Suppressor macrophage treated with lipopolysaccharide for 4 hours (primary cell): Measurements from ENCODE around the gene GALNT17.

Source experiments
- DNase-seq: peaks from one replicate; pipeline ENCODE4 v3.0.0-alpha.2; 2020

GALNT17 gene

DNA sequence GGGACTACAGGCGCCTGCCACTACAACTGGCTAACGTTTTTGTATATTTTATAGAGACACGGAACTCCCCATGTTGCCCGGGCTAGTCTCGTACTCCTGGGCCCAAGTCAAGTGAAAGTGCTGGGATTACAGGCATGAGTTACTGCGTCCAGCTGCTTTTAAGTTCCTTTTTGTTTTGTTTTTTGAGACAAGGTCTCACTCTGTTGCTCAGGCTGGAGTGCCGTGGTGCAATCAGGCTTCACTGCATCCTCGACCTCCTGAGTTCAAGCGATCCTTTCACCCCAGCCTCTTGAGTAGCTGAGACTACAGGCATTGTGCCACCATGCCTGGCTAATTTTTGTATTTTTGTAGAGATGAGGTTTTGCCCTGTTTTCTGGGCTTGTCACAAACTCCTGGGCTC is 155.0 kb downstream of the GALNT17 start:
- DNase-seq, result no peak

DNA sequence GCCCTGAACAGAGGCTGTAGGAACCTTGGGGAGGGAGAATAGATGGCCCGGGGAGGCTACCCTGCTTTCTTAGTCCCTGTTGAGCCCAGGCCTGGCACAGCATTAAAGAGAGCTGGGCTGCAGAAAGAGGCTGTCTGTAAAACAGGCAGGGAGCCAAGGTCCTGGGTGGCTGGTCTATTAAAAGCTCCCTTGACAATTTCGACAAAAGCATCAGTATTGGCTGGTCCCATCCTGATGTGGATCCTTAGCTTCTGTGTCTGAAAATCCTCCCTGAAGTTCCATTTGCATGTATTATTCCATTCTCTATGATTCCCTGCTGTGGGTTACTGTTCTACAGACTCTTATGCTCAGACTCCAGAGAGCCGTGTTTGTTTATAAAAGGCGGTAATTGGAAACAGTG is 158.5 kb downstream of the GALNT17 start:
- DNase-seq, result no peak

DNA sequence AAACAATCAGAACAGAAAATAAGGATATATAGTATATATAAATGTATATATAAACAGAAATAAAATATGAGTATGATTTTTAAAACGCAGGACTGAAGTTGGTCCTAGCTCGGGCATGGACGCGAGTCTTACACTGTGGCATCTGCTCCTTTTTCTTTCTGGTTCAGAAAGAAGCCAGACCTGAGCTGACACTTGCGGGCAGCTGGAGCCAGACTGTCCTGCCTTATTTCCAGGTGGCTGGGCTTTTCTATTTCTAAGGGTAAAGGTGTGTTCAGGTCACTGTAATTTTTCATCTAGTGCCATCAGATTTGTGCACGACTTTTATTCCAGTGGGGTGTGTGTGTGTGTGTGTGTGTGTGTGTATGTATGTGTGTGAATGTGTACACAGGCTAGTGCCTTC is 166.4 kb downstream of the GALNT17 start:
- DNase-seq, result no peak

DNA sequence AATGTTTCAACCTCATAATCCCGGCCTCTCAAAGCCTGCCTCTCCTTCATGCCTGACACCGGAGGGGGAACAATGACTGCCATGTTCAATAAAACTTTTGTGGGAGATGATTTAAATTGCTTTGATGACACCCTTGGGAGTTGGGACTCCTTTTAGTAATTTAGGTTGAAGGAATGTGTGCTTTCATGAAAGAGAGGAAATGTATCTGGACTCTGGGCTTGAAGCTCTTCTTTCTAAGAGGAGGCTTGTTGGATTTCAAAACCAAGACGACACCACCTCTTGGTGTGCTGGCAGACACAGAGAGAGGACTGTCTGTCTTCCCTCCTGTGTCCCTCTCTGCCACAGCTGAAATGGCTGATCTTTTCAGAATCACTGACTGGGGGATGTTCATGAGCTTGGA is 168.1 kb downstream of the GALNT17 start:
- DNase-seq, result no peak

DNA sequence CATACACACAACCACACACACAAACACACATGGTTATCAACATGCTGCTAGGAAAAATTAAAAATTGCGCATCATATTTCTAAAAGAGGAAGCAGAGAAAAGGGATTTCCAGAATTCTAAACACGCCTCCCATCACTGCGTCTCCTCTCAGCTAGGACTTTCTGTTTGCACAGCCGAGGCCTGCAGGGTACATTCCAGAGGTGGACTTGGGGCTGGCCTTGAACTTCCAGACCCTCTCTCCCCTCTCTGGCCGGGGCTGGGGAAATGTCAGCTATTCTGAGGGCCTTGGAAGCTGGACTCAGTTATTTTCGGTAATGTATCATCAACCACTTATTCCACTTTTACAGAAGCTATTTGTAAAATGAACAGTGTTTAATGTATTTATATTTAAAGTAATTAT is 168.7 kb downstream of the GALNT17 start:
- no peak for DNase-seq

DNA sequence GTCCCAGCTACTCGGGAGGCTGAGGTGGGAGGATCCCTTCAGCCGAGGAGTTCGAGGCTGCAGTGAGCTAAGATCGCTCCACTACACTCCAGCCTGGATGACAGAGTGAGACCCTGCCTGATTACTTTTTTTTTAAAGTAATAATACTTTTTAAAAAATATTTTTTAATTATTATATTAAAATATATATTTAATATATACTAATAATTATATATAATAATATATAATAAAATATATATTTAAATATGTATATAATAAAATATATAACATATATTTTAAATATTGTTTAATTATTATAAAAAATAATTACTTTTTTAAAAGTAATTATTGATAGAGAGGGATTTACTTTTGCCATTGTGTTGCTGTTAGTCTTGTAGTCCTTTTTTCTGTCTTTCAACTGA is 169.2 kb downstream of the GALNT17 start:
- DNase-seq, result no peak

DNA sequence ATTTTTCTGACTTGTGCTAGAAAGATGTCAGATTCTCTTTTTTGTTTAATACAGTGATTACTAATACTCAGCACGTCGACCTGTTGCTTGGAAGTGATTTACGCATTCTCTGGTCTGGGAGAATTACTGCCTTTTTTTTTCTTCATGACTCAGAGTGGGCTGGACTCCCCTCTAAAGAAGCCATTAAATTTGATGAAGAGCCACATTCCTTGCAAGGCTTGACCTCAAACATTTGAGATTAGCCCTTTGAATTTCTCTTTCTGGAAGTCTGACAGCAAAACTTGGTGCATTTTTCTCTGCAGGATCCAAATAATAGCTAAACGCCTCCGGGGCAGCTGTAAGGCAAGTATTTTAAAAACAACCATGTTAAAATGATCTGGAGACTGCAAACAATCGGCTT is 171.6 kb downstream of the GALNT17 start:
- DNase-seq, result no peak

DNA sequence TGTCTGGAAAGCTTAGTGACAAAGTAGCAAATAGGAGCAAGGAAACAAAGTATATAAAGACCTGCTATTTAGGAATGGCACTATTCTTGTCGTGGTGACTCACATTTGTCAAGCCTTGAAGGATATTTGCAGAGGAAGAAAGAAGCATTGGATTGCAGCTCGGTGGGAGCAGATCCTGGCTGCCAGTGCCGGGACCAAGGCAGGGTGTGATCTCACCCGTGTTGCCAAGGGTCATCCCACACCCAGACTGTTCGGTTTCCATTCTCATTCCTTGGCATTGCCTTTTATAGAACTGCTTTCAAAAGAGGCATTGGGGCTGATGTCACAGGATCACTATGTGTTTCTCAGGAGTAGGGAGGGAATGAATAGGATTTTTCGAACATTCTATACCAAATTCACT is 176.2 kb downstream of the GALNT17 start:
- no peak for DNase-seq

DNA sequence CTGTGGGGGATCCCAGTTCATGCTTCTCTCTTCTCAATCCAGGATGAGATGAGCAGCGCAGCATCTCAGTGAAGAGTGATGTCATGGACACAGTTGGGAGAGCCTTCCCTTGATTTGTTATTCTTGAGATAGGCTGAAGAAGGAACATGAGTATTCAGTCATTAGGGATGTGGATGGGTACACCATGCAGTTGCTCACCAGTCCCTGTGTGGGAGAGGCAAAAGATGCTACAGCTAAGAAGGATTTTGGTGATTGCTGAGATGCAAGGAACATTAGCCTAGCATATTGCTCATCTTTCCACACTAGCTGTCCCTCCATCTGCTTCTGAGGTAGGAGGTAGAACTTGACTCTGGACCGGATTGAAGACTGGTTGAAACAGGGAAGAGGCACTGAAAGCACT is 179.6 kb downstream of the GALNT17 start:
- DNase-seq, result no peak

DNA sequence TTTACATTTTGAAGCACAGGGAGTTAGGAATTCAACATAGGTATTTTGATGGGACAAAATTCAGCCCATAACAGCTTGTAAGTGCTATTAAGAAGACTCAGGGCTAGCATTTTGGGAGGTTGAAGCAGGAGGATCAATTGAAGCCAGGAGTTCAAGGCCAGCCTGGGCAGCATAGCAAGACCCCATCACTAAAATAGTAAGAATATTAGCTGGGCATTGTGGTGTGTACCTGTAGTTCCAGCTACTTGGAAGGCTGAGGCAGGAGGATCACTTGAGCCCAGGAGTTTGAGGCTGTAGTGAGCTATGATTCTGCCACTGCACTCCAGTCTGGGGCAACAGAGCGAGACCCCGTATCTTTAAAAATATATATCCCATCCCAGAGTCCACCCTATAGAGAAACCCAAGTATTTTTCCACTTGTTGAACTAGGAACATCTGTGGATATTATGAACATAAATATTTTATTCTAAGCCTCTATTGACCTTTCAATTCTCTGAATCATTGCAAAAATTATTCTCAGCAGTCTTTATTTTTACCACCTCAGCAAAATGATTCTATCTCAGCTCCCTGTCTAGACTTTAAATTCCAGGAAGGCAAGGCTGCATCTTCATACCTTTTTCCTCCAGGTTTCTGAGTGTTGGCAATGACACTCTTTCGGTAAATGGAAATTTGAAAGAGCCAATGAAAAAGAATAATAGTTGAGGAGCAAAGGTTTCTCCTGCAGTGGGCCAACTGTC is 181.0 kb downstream of the GALNT17 start:
- DNase-seq, result no peak

DNA sequence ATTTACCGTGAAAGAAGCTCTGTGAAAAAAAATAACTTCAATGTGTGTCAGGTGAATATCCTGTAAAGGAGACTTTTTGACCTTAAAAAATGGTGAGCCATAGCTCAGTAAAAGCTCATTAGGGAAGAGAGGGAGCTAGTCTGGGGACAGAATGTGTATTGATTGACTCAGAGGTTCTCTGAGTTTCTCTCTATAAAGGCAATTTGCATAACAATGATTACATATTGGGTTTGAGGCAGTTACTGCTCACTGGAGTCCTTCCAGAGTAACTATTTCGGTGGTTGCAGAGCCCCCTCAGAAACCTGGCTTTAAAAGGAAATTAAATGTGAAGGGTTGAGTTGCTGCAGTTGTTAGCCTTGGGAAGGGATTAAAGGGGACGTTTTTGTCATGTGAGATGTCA is 181.6 kb downstream of the GALNT17 start:
- DNase-seq, result no peak

DNA sequence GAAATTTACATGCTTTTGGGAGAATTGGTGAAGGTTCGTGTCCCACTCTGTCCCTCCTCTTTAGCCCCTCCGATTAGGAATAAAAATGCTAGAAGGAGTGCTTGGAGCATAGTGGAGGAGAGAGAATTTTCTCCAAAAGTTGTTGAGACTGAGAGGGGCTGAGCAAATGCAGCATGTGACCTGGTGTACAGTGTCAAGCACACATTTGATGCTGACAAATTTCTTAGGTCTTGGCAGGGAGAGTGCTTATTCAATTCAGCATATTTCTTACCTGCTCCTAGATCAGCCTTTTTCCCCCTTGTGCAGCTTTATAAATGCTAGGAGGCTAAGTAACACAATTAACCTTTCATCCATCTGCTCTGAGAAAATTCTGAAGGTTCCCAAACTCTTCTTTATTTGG is 189.0 kb downstream of the GALNT17 start:
- DNase-seq, result no peak

DNA sequence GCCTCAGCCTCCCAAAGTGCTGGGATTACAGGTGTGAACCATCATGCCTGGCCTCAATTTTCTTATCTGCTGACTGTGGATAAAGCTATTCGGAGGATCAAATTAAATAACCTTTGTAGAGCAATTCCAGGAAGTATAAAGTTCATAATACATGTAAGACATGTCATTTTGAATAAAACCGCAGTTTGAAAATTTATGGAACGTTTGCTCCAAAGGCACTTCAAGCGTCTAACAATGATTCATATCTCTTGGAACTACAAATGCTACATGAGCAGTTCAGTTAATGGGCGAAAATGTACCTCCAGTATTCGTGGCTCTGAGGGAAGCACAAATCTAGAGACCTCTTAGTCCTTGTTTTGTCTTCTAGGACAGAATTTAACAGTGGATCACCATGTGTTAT is 190.3 kb downstream of the GALNT17 start:
- DNase-seq, result no peak

DNA sequence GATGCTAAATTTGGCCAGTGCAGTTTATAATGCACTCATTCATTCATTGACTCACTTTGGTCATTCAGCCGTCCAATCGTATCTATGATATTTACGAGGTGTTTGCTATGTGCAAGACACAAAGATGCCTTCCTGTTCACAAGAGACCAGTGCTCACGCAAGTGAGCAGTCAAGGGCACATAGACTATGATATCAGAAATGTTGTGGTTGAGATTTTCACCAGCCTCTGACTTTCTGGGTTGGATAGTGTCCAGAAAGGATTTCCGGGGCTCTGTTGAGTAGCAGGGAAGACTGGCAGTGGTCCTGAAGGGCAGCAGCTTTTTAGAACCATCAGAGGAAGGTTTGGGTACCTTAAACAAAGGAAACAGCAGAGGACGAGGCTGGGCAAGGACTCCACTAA is 191.8 kb downstream of the GALNT17 start:
- no peak for DNase-seq

DNA sequence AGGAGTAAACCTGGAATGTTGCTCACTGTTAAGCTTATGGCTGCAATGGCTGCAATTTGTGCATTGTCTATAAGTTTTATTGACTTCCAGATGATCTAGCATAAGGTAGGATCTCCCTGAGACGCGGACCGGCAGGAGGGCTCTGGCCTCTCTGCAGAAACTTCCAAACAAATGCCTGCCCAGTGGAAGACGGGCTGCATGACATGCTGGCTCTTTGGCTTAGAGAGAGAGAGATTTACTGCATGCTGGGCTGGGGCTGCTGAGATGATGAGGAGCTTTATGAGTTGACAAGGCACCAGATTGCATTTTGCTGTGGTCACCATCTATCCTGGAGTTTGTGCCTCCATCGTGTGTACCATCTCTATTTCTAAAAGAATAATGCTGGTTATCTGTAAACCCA is 193.2 kb downstream of the GALNT17 start:
- DNase-seq, result no peak

DNA sequence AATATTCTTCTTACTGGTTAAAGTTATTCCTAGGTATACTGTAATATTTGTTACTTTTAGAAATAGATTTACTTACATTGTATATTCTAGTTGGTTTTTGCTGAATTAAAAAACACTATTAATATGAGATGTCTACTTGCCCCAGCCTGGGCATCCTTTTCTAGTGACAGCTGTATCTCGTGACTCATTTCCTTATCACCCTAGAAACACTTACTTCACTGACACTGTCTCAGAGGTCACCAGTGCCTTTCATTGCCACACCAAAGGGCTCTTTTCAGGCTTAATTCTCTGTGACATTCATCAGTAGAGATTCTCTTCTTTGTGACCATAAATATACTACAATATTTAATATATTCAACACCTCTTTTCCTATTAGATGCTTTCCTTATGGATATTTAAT is 194.7 kb downstream of the GALNT17 start:
- no peak for DNase-seq

DNA sequence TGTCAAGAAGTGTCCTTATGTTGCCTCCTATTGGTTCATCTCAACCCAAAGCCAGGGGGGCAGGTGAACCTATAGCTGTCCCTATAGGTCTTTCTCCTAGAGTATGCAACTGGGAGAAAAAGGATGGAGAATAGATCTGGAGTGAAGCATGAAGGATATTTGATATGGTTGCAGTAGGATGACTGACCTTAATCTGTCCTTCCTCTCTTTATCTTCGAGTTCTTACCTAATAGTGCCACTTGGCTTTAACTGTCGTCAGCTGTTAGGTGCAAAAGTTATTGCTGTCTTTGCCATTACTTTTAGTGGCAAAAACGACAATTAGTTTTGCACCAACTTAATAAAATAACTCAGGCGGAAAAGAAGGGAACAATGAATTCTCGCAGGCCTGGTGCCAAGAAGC is 196.0 kb downstream of the GALNT17 start:
- no peak for DNase-seq

DNA sequence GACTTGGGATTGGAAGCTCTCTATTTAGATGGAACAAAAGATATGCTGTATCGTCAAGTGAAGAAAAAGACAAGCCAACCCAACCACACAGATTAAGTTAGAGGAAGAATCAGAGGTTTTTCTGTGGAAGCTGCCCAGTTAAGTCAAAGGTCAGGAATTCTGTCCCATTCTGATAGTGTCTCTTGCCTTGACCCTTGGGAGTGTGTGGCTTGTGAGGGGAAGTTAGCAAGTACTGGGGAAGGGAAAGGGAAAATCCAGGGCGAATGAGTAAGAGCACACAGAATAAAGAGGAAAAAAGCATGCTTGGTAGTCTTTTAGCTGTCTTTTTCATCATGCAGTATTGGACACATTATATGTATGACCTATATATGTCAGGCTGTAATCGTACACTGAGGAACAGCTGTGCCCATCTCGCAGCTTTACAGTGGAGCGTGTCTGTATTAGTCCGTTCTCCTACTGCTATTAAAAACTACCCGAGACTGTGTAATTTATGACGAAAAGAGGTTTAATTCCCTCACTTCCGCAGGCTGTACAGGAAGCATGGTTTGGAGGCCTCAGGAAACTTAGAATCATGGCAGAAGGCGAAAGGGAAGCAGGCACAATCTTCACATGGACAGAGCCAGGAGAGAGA is 197.2 kb downstream of the GALNT17 start:
- no peak for DNase-seq

DNA sequence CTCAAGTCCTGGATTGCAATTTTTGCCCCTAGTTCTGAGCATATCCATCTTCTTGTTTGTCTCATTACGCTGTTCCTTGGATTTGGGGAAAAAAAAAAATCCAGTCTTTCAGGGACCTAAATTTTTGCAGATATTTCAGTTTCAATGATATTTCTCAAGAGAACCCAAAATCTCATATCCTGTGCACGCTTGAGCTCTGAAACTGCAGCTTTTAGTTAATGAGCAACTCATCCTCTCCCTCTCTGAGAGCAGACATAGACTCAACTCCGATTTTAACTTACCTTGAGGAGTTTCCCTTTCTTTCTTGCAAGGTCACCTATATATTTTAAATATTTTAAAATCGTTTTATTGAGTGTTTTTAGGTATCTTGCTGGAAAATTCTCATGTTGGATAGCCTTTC is 200.3 kb downstream of the GALNT17 start:
- no peak for DNase-seq

DNA sequence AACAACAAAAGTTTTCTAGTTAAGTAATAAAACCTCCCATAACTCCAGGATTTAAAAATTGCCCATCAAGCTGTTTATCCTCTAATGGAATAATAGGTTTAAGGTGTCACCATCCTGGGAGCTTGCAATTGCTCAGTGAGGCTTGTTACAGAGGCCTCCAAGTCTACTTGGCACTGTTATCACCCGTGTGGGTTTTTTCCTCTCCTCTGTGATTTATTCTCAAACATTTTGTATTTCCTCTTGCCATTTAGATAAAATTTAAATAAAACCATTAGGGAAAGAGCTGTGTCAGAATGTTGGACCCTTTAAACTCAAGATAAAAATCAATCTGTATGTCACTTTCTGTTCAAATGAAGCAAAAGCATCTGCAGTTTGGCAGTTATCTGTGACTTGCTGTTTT is 202.6 kb downstream of the GALNT17 start:
- DNase-seq, result no peak

DNA sequence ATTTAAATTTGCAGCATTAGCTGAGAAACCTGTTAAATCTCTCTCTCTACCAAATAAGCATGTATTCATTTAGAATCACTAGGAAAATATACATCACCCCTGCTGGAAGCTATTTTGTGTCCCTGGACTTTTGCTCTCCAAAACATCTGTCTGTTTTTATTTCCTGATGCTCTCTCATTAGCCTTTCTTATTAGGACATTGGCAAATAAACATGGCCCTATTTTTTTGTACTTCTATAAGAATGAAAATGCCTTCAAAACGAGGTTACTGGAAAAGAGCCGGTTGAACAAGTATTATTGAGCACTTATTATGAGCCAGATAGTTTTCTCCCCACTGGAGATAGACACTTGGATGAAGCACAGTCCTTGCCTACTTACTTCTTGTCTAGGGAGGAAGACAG is 206.9 kb downstream of the GALNT17 start:
- DNase-seq, result no peak

DNA sequence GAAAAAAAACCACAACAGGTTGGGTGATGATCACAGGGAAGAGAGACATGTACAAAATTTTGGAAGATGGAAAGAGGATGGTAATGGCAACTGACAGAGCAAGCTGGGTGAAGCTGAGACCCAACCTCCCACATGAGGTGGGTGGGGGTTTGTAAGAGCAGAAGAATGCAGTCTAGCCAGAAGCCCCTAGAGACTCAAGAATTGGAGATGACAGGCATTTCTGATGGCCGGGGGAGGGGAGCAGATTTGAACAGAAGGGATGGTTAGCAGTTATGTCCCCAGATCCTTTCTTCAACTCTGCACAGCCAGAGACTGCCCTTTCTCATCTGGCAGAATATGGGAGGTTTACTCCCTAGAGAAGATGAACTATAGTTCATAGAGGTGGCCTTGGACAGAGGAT is 208.0 kb downstream of the GALNT17 start:
- no peak for DNase-seq

DNA sequence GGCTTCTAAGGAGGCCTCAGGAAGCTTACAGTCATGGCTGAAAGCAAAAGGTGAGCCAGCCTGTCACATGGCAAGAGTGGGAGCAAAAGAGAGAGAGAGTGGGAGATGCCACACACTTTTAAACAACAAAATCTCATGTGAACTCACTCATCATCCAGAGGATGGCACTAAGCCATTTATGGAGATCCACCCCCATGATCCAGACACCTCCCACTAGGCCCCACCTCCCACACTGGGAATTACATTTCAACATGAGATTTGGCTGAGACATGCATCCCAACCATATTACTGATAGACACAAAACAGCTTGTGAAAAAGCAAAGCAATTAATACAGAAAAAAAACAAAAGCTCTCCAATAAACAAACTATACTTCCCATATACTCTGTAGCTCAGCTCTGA is 210.3 kb downstream of the GALNT17 start:
- no peak for DNase-seq

DNA sequence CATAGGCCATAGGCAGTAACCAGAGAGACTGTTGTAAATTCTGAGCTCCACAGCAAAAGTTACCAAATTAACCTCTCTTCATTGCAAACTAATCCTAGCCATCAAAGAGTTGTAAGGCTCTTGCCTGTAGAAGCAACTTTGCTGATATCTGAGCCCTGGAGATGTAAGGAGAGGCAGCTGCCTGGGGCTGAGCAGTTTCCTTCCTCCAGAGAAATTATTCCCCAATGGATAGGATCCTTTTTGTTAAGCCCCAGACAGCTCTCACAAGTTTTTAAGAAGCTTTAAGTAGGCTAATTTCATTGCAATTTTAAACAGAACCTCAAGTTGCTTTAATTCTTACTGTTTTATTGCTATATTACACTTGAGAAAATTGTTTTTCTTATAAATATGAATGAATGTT is 211.1 kb downstream of the GALNT17 start:
- no peak for DNase-seq

DNA sequence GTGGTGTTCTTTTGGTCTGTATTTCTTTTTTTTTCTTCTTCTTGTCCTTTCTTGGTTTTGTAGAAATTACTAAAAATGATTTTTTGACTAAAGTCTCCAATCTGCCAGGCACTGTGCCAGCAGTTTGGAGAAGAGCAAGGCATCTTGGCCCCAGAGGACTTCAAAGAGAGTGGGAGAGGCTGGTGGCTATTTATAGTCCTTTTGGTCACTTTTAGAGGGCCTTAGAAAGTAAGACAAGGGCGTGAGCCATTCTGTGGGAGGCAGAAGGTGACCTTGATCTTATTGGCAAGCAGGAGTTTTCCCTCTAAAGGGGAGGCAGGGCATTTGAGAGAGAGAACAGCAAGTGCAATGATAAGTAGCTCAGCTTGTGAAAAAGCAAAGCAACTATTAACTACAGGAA is 211.9 kb downstream of the GALNT17 start:
- DNase-seq, result no peak
